Glutamatergic neuron (in vitro differentiated cells): ENCODE results near the gene ZNF24. TPM values are rescaled to one million over a fixed set of nuclear protein-coding genes. Genes with fewer than 3 reads are reported as not detected.

Experiments
- DNase-seq: peaks from one replicate; pipeline ENCODE4 v3.0.0; 2022
- H3K27ac Mint-ChIP-seq: one replicate; pipeline ENCODE4 v1.8.0; 2020; ENCODE audit warnings: mild to moderate bottlenecking, mixed read lengths, inconsistent platforms; ENCODE audit not compliant: unreplicated experiment
- H3K27me3 Mint-ChIP-seq: one replicate; pipeline ENCODE4 v1.8.0; 2020; ENCODE audit warnings: mild to moderate bottlenecking, moderate library complexity, mixed read lengths, inconsistent platforms; ENCODE audit not compliant: unreplicated experiment
- H3K36me3 Mint-ChIP-seq: one replicate; pipeline ENCODE4 v1.8.0; 2020; ENCODE audit warnings: mild to moderate bottlenecking, mixed read lengths, inconsistent platforms; ENCODE audit not compliant: unreplicated experiment
- H3K4me1 Mint-ChIP-seq: one replicate; pipeline ENCODE4 v1.8.0; 2020; ENCODE audit warnings: mild to moderate bottlenecking, low read depth, mixed read lengths, inconsistent platforms; ENCODE audit not compliant: unreplicated experiment
- H3K4me3 Mint-ChIP-seq: one replicate; pipeline ENCODE4 v1.8.0; 2020; ENCODE audit warnings: mild to moderate bottlenecking, mixed read lengths, inconsistent platforms; ENCODE audit not compliant: unreplicated experiment
- H3K9me3 Mint-ChIP-seq: one replicate; pipeline ENCODE4 v1.8.0; 2020; ENCODE audit warnings: mild to moderate bottlenecking, moderate library complexity, mixed read lengths, inconsistent platforms; ENCODE audit not compliant: unreplicated experiment
- total RNA-seq: library from RNA; stranded (reverse); fragmentation: NEBNext Ultra II Directional; extraction: Animal tissue kit (Norgen Biotek cat#: 25700); gene quantifications from one replicate; pipeline ENCODE4 v1.2.1, GENCODE V29; 2021; ENCODE audit not compliant: unreplicated experiment
- TF ChIP-seq, protein P1 (sequence below): fragments of 200-600 bp; sonication (generic); IDR thresholded peaks from one replicate; pipeline ENCODE4 v1.5.0; 2021; ENCODE audit not compliant: partially characterized antibody, unreplicated experiment

The ZNF24 gene
- total RNA-seq, 1 donor from 2014 or later: 59.2 TPM

DNA sequence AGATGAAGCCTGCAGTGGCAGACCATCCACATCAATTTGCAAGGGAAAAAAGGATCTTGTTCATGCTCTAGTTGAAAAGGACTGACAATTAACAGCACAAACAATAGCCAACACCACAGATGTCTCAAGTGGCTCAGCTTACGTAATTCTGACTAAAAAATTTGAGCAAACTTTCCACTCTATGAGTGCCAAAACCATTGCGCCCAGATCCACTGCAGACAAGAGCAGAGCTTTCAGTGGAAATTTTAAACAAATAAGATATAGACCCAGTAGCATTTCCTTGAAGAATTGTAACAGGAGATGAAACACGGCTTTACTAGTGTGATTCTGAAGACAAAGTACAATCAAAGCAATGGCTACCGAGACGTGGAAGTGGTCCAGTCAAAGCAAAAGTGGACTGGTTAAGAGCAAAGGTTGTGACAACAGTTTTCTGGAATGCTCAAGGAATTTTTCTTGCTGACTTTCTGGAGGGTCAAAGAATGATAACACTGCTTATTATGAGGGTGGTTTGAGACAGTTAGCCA, 44.9 kb upstream of the ZNF24 start:
- H3K9me3 Mint-ChIP-seq: no peaks in the 10 kb centered on the region
- DNase-seq: no peak
- TF ChIP-seq, protein P1, sequence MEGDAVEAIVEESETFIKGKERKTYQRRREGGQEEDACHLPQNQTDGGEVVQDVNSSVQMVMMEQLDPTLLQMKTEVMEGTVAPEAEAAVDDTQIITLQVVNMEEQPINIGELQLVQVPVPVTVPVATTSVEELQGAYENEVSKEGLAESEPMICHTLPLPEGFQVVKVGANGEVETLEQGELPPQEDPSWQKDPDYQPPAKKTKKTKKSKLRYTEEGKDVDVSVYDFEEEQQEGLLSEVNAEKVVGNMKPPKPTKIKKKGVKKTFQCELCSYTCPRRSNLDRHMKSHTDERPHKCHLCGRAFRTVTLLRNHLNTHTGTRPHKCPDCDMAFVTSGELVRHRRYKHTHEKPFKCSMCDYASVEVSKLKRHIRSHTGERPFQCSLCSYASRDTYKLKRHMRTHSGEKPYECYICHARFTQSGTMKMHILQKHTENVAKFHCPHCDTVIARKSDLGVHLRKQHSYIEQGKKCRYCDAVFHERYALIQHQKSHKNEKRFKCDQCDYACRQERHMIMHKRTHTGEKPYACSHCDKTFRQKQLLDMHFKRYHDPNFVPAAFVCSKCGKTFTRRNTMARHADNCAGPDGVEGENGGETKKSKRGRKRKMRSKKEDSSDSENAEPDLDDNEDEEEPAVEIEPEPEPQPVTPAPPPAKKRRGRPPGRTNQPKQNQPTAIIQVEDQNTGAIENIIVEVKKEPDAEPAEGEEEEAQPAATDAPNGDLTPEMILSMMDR: no peak
- H3K27me3 Mint-ChIP-seq: no peaks in the 10 kb centered on the region
- no peak overlapping the region for H3K27ac Mint-ChIP-seq
- H3K4me1 Mint-ChIP-seq: no peaks in the 10 kb centered on the region
- H3K36me3 Mint-ChIP-seq: no peaks in the 10 kb centered on the region
- no peak overlapping the region for H3K4me3 Mint-ChIP-seq

DNA sequence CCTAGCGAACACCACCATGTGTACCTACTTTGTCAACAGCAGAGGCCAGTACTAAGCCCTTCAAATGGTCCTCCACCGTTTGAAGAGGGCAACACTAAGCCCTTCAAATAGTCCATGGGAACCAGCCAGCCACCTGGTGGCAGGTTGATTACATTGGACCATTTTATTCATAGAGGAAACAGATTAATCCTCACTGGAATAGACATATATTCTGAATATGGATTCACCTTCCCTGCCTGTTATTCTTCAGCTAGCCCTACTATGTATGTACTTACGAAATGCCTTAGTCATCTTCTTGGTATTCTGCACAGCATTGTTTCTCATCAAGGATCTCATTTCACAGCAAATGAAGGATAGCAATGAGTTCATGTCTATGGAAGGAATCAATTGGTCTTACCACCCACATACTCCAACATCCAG, 42.9 kb upstream of the ZNF24 start:
- TF ChIP-seq, protein P1: no peak
- no peaks in the 10 kb centered on the region for H3K27me3 Mint-ChIP-seq
- no peaks in the 10 kb centered on the region for H3K9me3 Mint-ChIP-seq
- H3K4me1 Mint-ChIP-seq: no peaks in the 10 kb centered on the region
- H3K36me3 Mint-ChIP-seq: no peaks in the 10 kb centered on the region
- DNase-seq: no peak
- no peak overlapping the region for H3K27ac Mint-ChIP-seq
- H3K4me3 Mint-ChIP-seq: no peak overlapping the region

DNA sequence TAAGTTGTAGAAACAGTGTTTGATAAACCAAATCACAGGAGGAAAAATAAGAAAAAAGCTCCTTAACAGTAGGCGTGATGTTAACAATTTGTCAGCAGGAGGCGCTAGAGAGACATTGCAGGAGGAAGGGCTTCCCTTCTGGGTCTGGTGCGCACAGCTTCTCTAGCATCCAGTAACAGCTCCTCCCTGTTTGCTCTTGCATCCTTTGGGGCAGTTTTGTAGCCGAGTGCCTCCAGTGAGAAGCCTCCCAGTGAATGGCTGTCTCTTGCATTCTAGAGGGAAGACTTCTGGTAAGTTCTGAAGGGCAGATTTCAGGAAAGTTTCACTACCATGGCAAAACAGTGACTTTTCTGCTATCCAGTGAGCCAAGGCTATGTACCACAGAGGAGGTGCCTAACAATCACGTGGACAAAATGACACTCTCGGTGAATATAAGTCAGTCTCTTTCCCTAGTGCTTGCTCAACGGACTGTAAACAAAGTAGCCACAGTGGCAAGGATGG, 42.4 kb upstream of the ZNF24 start:
- peak; percentile 49 for DNase-seq
- Mint-ChIP-seq H3K9me3 (no peaks in the 10 kb centered on the region), H3K36me3 (no peaks in the 10 kb centered on the region), H3K27me3 (no peaks in the 10 kb centered on the region), H3K4me3 (no peak overlapping the region), H3K4me1 (no peaks in the 10 kb centered on the region), H3K27ac (no peak overlapping the region)
- TF ChIP-seq, protein P1: peak; percentile 92

DNA sequence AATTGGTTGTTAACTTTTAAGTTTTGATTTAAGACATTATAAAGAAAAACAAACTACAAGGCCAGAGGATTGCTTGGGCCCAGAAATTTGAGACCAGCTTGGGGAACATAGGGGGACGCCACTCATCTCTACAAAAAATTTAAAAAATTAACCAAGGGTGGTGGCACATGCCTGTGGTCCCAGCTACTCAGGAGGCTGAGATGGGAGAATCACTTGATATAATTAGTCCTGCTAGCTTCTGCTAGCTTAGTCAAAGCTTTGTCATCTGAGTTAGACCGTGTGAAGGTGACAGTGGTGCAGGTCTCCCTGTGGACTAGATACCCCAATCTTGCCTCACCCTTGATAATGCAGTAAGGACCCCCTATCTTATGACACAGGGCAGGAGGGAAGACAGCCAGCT, 38.9 kb upstream of the ZNF24 start:
- Mint-ChIP-seq H3K4me3 (no peak overlapping the region), H3K36me3 (peaks cover 5% of the 10 kb centered on the region), H3K27ac (no peak overlapping the region), H3K4me1 (no peaks in the 10 kb centered on the region), H3K27me3 (no peaks in the 10 kb centered on the region), H3K9me3 (no peaks in the 10 kb centered on the region)
- no peak for DNase-seq
- TF ChIP-seq, protein P1: no peak

DNA sequence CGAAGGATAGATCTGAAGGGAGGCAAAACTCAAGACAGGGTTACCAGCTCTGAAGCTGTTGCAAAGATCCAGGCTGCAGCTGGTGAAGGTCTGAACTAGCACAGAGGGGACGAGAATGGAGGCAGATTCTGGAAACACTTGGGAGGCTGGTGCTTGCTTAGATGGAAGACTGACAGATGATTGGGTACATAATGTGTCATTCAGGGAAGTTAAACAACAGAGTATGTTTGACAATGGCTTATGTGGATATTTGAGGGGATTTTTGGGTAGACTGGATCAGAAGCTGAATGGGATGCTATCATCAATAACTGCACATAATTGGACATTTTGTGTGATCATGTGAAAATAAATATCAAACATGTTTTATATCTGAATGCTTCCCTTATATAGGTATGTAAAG, 35.2 kb upstream of the ZNF24 start:
- peaks cover 3% of the 10 kb centered on the region for H3K9me3 Mint-ChIP-seq
- H3K27me3 Mint-ChIP-seq: peaks cover 5% of the 10 kb centered on the region
- TF ChIP-seq, protein P1: no peak
- H3K27ac Mint-ChIP-seq: no peak overlapping the region
- H3K4me3 Mint-ChIP-seq: no peak overlapping the region
- peaks cover 5% of the 10 kb centered on the region for H3K36me3 Mint-ChIP-seq
- DNase-seq: no peak
- no peaks in the 10 kb centered on the region for H3K4me1 Mint-ChIP-seq
